8988T (cell line): ENCODE results near the gene NPTXR.
A peak's percentile ranks its signal among the peaks of the same experiment; 100 is the strongest.
"Not testable (repeated sequence)": the region's sequence is repeated elsewhere in the genome, so short reads cannot be mapped to it uniquely, and the experiment has no call there.

ENCODE experiments used
- DNase-seq: peaks from one replicate; pipeline ENCODE4 v3.0.0; 2011

NPTXR gene

GRCh38 chr22:38830026-38830844 is 13.6 kb downstream of the NPTXR start:
- DNase-seq = no peak

- no peak for DNase-seq
These were observed 14.3 kb downstream of the NPTXR start for GRCh38 chr22:38829485-38829884.

GRCh38 chr22:38828616-38829205 is 15.1 kb downstream of the NPTXR start:
- no peak for DNase-seq

- DNase-seq = no peak
These were observed 15.6 kb downstream of the NPTXR start for GRCh38 chr22:38828191-38828590.

- no peak for DNase-seq
These were observed 16.3 kb downstream of the NPTXR start for GRCh38 chr22:38827510-38827909.

GRCh38 chr22:38826801-38827200 is 17.0 kb downstream of the NPTXR start:
- DNase-seq = no peak

GRCh38 chr22:38826386-38826785 is 17.4 kb downstream of the NPTXR start:
- no peak for DNase-seq

GRCh38 chr22:38824585-38824984 is 19.2 kb downstream of the NPTXR start:
- no peak for DNase-seq

GRCh38 chr22:38823637-38824036 is 20.2 kb downstream of the NPTXR start:
- DNase-seq = no peak

- no peak for DNase-seq
These were observed 20.8 kb downstream of the NPTXR start for GRCh38 chr22:38823076-38823475.

GRCh38 chr22:38820020-38820419 is 23.8 kb downstream of the NPTXR start:
- no peak for DNase-seq

- DNase-seq = no peak
These were observed 24.4 kb downstream of the NPTXR start for GRCh38 chr22:38819387-38819940.

- no peak for DNase-seq
These were observed 26.6 kb downstream of the NPTXR start for GRCh38 chr22:38817196-38817595.

GRCh38 chr22:38815842-38816241 is 28.0 kb downstream of the NPTXR start:
- DNase-seq = no peak

- no peak for DNase-seq
These were observed 32.6 kb downstream of the NPTXR start for GRCh38 chr22:38811241-38811640.

- DNase-seq = not testable (repeated sequence)
These were observed 38.7 kb downstream of the NPTXR start for GRCh38 chr22:38805041-38805593.

- peak; percentile 65 for DNase-seq
These were observed 41.1 kb downstream of the NPTXR start for GRCh38 chr22:38802671-38803121.

- DNase-seq = no peak
These were observed 44.4 kb downstream of the NPTXR start for GRCh38 chr22:38799265-38800002.

- DNase-seq = no peak
These were observed 45.3 kb downstream of the NPTXR start for GRCh38 chr22:38798496-38798895.

GRCh38 chr22:38796262-38796957 is 47.4 kb downstream of the NPTXR start:
- DNase-seq = no peak

GRCh38 chr22:38795569-38795968 is 48.3 kb downstream of the NPTXR start:
- DNase-seq = no peak

GRCh38 chr22:38793721-38794466 is 49.9 kb downstream of the NPTXR start, which contains the start of gene DNAL4:
Gene DNAL4 (minus strand): TSS chr22:38794143. CDS start chr22:38782731, 11,412 bp downstream.
- DNase-seq = peak; percentile 57
